WTC11 (cell line): ENCODE measurements around the gene AMBRA1. TPM values are rescaled to one million over a fixed set of nuclear protein-coding genes. Genes with fewer than 3 reads are reported as not detected.
"Not testable (repeated sequence)": the region's sequence is repeated elsewhere in the genome, so short reads cannot be mapped to it uniquely, and the experiment has no call there.

Experiments
- ATAC-seq: fragments of 200-7000 bp; cut with Tn5 transposase; 2 replicates; pipeline ENCODE4 v1.10.0; 2021; ENCODE audit warnings: mild to moderate bottlenecking, moderate library complexity
- CTCF ChIA-PET: fragments of 300-600 bp; sonication (Branson Sonifier 250); formaldehyde crosslinking; loops from one replicate; lab custom pipeline; 2021; ENCODE audit warnings: antibody characterized with exemption; lab: Charles Lee
- POLR2A ChIA-PET: fragments of 350-600 bp; sonication (Branson Sonifier 250); formaldehyde crosslinking; loops from one replicate; lab custom pipeline; 2021; ENCODE audit warnings: antibody characterized with exemption; lab: Charles Lee
- DNase-seq: peaks from one replicate; pipeline ENCODE4 v3.0.0; 2021; ENCODE audit warnings: low spot score
- H3K27ac Mint-ChIP-seq: 2 replicates; pipeline ENCODE4 v1.8.0; 2021; ENCODE audit warnings: mixed read lengths
- H3K27me3 Mint-ChIP-seq: 2 replicates; pipeline ENCODE4 v1.8.0; 2021; ENCODE audit warnings: low read depth, mild to moderate bottlenecking, moderate library complexity, mixed read lengths
- H3K36me3 Mint-ChIP-seq: 2 replicates; pipeline ENCODE4 v1.8.0; 2021; ENCODE audit warnings: mixed read lengths
- H3K4me1 Mint-ChIP-seq: 2 replicates; pipeline ENCODE4 v1.8.0; 2022; ENCODE audit warnings: mixed read lengths
- H3K4me3 Mint-ChIP-seq: 2 replicates; pipeline ENCODE4 v1.8.0; 2021; ENCODE audit warnings: mild to moderate bottlenecking, moderate library complexity, mixed read lengths
- H3K9me3 Mint-ChIP-seq: 2 replicates; pipeline ENCODE4 v1.8.0; 2021; ENCODE audit warnings: mixed read lengths
- ATF1 ChIP-seq: sonication (generic); formaldehyde crosslinking; IDR thresholded peaks from 2 replicates; pipeline ENCODE4 v1.8.1; 2023; ENCODE audit warnings: mild to moderate bottlenecking, moderate library complexity, missing genetic modification reagents
- CBFB ChIP-seq: sonication (generic); formaldehyde crosslinking; IDR thresholded peaks from 2 replicates; pipeline ENCODE4 v1.8.1; 2022; ENCODE audit warnings: mild to moderate bottlenecking, low read depth, missing genetic modification reagents
- ELF4 ChIP-seq: sonication (generic); formaldehyde crosslinking; IDR thresholded peaks from 2 replicates; pipeline ENCODE4 v1.8.1; 2022; ENCODE audit warnings: low read depth, mild to moderate bottlenecking, moderate library complexity, missing genetic modification reagents
- GRHL2 ChIP-seq: fragments of 250-450 bp; sonication (Bioruptor Pico); IDR thresholded peaks from 2 replicates; pipeline ENCODE4 v1.8.0; 2022; ENCODE audit warnings: mild to moderate bottlenecking, moderate library complexity; ENCODE audit not compliant: insufficient replicate concordance, severe bottlenecking
- HMGA2 ChIP-seq: fragments of 250-450 bp; sonication (Bioruptor Pico); IDR thresholded peaks from 2 replicates; pipeline ENCODE4 v1.4.0; 2021; ENCODE audit warnings: mild to moderate bottlenecking, moderate library complexity
- JAZF1 ChIP-seq: fragments of 250-450 bp; sonication (Bioruptor Pico); IDR thresholded peaks from 2 replicates; pipeline ENCODE4 v1.9.0; 2021; ENCODE audit warnings: moderate library complexity, mild to moderate bottlenecking, inconsistent platforms
- NFYB ChIP-seq: sonication (generic); formaldehyde crosslinking; conservative IDR thresholded peaks from 2 replicates; pipeline ENCODE4 v1.8.0; 2022; ENCODE audit warnings: low read depth, missing genetic modification reagents
- NR2C2 ChIP-seq: sonication (generic); formaldehyde crosslinking; IDR thresholded peaks from 2 replicates; pipeline ENCODE4 v1.8.0; 2022; ENCODE audit warnings: mild to moderate bottlenecking, missing genetic modification reagents
- OVOL2 ChIP-seq: fragments of 250-450 bp; sonication (Bioruptor Pico); IDR thresholded peaks from 2 replicates; pipeline ENCODE4 v1.9.0; 2021; ENCODE audit warnings: mild to moderate bottlenecking, borderline replicate concordance
- RELA ChIP-seq: sonication (generic); formaldehyde crosslinking; IDR thresholded peaks from 2 replicates; pipeline ENCODE4 v1.8.1; 2022; ENCODE audit warnings: missing genetic modification reagents, mild to moderate bottlenecking, borderline replicate concordance
- SMAD3 ChIP-seq: sonication (generic); formaldehyde crosslinking; IDR thresholded peaks from 2 replicates; pipeline ENCODE4 v1.8.0; 2022; ENCODE audit warnings: missing genetic modification reagents, mild to moderate bottlenecking, borderline replicate concordance
- SOX15 ChIP-seq: fragments of 250-450 bp; sonication (Bioruptor Pico); IDR thresholded peaks from 2 replicates; pipeline ENCODE4 v1.9.0; 2021; ENCODE audit warnings: mild to moderate bottlenecking
- TP53 ChIP-seq: sonication (generic); formaldehyde crosslinking; IDR thresholded peaks from 2 replicates; pipeline ENCODE4 v1.8.1; 2023; ENCODE audit warnings: mild to moderate bottlenecking, missing genetic modification reagents
- total RNA-seq: library from RNA; stranded (reverse); gene quantifications from 3 replicates; pipeline ENCODE4 v1.2.3, GENCODE V29; 2021
- TF ChIP-seq, protein P1 (sequence below): sonication (generic); formaldehyde crosslinking; IDR thresholded peaks from 2 replicates; pipeline ENCODE4 v1.8.0; 2022; ENCODE audit warnings: mild to moderate bottlenecking, missing genetic modification reagents
- TF ChIP-seq, protein P2 (sequence below): fragments of 250-450 bp; sonication (Bioruptor Pico); IDR thresholded peaks from 2 replicates; pipeline ENCODE4 v1.9.0; 2021; ENCODE audit warnings: mild to moderate bottlenecking
- TF ChIP-seq, protein P3 (sequence below): sonication (generic); formaldehyde crosslinking; IDR thresholded peaks from 2 replicates; pipeline ENCODE4 v1.8.0; 2022; ENCODE audit warnings: mild to moderate bottlenecking, missing genetic modification reagents
- TF ChIP-seq, protein P4 (sequence below): sonication (generic); formaldehyde crosslinking; IDR thresholded peaks from 2 replicates; pipeline ENCODE4 v1.8.1; 2022; ENCODE audit warnings: mild to moderate bottlenecking, missing genetic modification reagents, moderate library complexity, borderline replicate concordance
- TF ChIP-seq, protein P5 (sequence below): sonication (generic); formaldehyde crosslinking; IDR thresholded peaks from 2 replicates; pipeline ENCODE4 v1.8.0; 2022; ENCODE audit warnings: missing genetic modification reagents
- TF ChIP-seq, protein P6 (sequence below): fragments of 250-450 bp; sonication (Bioruptor Pico); IDR thresholded peaks from 2 replicates; pipeline ENCODE4 v1.9.0; 2021; ENCODE audit warnings: mild to moderate bottlenecking
- TF ChIP-seq, protein P7 (sequence below): sonication (generic); formaldehyde crosslinking; conservative IDR thresholded peaks from 2 replicates; pipeline ENCODE4 v1.8.1; 2023; ENCODE audit warnings: mild to moderate bottlenecking, low read depth, missing genetic modification reagents, moderate library complexity

The AMBRA1 gene
- total RNA-seq, 1 experiment from 2014 or later: 35.0 TPM

DNA sequence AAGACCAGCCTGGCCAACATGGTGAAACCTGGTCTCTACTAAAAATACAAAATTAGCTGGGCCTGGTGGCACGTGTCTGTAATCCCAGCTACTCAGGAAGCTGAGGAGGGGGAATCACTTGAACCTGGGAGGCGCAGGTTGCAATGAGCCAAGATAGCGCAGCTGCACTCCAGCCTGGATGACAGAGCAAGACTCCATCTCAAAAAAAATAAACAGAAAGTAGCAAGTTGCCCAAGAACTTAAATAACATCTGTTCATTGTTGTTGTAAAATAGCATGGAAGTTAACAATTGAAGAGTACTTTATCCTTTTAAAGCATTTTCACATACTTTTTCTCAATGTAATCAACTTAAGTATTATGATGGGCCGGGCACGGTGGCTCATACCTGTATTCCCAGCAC, 5.7 kb downstream of the AMBRA1 start (continued):
- TF ChIP-seq, protein P1, sequence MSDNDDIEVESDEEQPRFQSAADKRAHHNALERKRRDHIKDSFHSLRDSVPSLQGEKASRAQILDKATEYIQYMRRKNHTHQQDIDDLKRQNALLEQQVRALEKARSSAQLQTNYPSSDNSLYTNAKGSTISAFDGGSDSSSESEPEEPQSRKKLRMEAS (CRISPR knock-in tag): no peak
- TF ChIP-seq, protein P2, sequence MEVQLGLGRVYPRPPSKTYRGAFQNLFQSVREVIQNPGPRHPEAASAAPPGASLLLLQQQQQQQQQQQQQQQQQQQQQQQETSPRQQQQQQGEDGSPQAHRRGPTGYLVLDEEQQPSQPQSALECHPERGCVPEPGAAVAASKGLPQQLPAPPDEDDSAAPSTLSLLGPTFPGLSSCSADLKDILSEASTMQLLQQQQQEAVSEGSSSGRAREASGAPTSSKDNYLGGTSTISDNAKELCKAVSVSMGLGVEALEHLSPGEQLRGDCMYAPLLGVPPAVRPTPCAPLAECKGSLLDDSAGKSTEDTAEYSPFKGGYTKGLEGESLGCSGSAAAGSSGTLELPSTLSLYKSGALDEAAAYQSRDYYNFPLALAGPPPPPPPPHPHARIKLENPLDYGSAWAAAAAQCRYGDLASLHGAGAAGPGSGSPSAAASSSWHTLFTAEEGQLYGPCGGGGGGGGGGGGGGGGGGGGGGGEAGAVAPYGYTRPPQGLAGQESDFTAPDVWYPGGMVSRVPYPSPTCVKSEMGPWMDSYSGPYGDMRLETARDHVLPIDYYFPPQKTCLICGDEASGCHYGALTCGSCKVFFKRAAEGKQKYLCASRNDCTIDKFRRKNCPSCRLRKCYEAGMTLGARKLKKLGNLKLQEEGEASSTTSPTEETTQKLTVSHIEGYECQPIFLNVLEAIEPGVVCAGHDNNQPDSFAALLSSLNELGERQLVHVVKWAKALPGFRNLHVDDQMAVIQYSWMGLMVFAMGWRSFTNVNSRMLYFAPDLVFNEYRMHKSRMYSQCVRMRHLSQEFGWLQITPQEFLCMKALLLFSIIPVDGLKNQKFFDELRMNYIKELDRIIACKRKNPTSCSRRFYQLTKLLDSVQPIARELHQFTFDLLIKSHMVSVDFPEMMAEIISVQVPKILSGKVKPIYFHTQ: no peak
- TF ChIP-seq JAZF1 (CRISPR knock-in tag): no peak
- TF ChIP-seq, all 79 proteins: peak for 0

DNA sequence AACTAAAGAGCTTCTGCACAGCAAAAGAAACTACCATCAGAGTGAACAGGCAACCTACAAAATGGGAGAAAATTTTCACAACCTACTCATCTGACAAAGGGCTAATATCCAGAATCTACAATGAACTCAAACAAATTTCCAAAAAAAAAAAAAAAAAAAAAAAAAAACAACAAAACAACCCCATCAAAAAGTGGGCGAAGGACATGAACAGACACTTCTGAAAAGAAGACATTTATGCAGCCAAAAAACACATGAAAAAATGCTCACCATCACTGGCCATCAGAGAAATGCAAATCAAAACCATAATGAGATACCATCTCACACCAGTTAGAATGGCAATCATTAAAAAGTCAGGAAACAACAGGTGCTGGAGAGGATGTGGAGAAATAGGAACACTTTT, 10.3 kb downstream of the AMBRA1 start:
- POLR2A ChIA-PET, H3K4me3 Mint-ChIP-seq, H3K4me1 Mint-ChIP-seq, H3K27me3 Mint-ChIP-seq, DNase-seq, H3K27ac Mint-ChIP-seq, H3K9me3 Mint-ChIP-seq, ATAC-seq, CTCF ChIA-PET: not testable (repeated sequence)
- H3K36me3 Mint-ChIP-seq: peaks cover 10% of the 10 kb centered on the region

DNA sequence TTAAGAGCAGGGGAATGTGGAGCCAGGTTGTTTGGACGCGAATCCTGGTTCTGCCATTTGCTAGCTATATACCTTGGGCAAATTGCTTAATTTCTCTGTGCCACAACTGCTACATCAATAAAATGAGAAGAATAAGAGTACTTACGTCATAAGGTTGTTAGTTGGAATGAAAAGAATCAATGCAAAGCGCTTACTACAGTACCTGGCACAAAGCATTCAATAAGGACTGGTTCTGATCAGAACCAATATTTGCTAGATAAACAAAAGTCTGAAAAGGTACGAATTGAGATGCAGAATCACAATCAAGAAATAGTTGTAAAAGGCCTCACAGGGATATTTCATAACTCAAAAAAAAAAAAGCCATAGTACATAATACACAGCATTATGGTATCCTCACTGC, 11.2 kb downstream of the AMBRA1 start:
- H3K4me1 Mint-ChIP-seq: no peaks in the 10 kb centered on the region
- TF ChIP-seq, protein P3, sequence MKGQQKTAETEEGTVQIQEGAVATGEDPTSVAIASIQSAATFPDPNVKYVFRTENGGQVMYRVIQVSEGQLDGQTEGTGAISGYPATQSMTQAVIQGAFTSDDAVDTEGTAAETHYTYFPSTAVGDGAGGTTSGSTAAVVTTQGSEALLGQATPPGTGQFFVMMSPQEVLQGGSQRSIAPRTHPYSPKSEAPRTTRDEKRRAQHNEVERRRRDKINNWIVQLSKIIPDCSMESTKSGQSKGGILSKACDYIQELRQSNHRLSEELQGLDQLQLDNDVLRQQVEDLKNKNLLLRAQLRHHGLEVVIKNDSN (CRISPR knock-in tag): no peak
- no peak for TF ChIP-seq TP53 (CRISPR knock-in tag)
- TF ChIP-seq, protein P4, sequence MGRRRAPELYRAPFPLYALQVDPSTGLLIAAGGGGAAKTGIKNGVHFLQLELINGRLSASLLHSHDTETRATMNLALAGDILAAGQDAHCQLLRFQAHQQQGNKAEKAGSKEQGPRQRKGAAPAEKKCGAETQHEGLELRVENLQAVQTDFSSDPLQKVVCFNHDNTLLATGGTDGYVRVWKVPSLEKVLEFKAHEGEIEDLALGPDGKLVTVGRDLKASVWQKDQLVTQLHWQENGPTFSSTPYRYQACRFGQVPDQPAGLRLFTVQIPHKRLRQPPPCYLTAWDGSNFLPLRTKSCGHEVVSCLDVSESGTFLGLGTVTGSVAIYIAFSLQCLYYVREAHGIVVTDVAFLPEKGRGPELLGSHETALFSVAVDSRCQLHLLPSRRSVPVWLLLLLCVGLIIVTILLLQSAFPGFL (CRISPR knock-in tag): no peak
- TF ChIP-seq, protein P5, sequence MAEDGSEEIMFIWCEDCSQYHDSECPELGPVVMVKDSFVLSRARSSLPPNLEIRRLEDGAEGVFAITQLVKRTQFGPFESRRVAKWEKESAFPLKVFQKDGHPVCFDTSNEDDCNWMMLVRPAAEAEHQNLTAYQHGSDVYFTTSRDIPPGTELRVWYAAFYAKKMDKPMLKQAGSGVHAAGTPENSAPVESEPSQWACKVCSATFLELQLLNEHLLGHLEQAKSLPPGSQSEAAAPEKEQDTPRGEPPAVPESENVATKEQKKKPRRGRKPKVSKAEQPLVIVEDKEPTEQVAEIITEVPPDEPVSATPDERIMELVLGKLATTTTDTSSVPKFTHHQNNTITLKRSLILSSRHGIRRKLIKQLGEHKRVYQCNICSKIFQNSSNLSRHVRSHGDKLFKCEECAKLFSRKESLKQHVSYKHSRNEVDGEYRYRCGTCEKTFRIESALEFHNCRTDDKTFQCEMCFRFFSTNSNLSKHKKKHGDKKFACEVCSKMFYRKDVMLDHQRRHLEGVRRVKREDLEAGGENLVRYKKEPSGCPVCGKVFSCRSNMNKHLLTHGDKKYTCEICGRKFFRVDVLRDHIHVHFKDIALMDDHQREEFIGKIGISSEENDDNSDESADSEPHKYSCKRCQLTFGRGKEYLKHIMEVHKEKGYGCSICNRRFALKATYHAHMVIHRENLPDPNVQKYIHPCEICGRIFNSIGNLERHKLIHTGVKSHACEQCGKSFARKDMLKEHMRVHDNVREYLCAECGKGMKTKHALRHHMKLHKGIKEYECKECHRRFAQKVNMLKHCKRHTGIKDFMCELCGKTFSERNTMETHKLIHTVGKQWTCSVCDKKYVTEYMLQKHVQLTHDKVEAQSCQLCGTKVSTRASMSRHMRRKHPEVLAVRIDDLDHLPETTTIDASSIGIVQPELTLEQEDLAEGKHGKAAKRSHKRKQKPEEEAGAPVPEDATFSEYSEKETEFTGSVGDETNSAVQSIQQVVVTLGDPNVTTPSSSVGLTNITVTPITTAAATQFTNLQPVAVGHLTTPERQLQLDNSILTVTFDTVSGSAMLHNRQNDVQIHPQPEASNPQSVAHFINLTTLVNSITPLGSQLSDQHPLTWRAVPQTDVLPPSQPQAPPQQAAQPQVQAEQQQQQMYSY (CRISPR knock-in tag): no peak
- TF ChIP-seq SMAD3 (CRISPR knock-in tag): no peak
- TF ChIP-seq JAZF1 (CRISPR knock-in tag): no peak
- no peak for TF ChIP-seq NFYB (CRISPR knock-in tag)
- no peak for TF ChIP-seq ATF1 (CRISPR knock-in tag)
- TF ChIP-seq NR2C2: no peak
- TF ChIP-seq, protein P6, sequence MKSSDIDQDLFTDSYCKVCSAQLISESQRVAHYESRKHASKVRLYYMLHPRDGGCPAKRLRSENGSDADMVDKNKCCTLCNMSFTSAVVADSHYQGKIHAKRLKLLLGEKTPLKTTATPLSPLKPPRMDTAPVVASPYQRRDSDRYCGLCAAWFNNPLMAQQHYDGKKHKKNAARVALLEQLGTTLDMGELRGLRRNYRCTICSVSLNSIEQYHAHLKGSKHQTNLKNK (CRISPR knock-in tag): no peak
- no peak for TF ChIP-seq ELF4 (CRISPR knock-in tag)
- no peak for TF ChIP-seq OVOL2 (CRISPR knock-in tag)
- no peak for TF ChIP-seq SOX15 (CRISPR knock-in tag)
- no peak for TF ChIP-seq CBFB
- TF ChIP-seq, protein P7, sequence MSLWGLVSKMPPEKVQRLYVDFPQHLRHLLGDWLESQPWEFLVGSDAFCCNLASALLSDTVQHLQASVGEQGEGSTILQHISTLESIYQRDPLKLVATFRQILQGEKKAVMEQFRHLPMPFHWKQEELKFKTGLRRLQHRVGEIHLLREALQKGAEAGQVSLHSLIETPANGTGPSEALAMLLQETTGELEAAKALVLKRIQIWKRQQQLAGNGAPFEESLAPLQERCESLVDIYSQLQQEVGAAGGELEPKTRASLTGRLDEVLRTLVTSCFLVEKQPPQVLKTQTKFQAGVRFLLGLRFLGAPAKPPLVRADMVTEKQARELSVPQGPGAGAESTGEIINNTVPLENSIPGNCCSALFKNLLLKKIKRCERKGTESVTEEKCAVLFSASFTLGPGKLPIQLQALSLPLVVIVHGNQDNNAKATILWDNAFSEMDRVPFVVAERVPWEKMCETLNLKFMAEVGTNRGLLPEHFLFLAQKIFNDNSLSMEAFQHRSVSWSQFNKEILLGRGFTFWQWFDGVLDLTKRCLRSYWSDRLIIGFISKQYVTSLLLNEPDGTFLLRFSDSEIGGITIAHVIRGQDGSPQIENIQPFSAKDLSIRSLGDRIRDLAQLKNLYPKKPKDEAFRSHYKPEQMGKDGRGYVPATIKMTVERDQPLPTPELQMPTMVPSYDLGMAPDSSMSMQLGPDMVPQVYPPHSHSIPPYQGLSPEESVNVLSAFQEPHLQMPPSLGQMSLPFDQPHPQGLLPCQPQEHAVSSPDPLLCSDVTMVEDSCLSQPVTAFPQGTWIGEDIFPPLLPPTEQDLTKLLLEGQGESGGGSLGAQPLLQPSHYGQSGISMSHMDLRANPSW (CRISPR knock-in tag): no peak
- TF ChIP-seq RELA (CRISPR knock-in tag): no peak
- no peak for TF ChIP-seq HMGA2 (CRISPR knock-in tag)
- TF ChIP-seq GRHL2 (CRISPR knock-in tag): no peak
- CTCF ChIA-PET: no interaction called here
- H3K4me3 Mint-ChIP-seq: no peak overlapping the region
- POLR2A ChIA-PET: no interaction called here
- H3K9me3 Mint-ChIP-seq: peaks cover 5% of the 10 kb centered on the region; the same call in 1 of the 2 replicates
- no peak for DNase-seq
- H3K27ac Mint-ChIP-seq: no peak overlapping the region
- no peak for ATAC-seq
- no peaks in the 10 kb centered on the region for H3K27me3 Mint-ChIP-seq
- peaks cover 10% of the 10 kb centered on the region for H3K36me3 Mint-ChIP-seq
